Mucosa of descending colon (tissue), 3 donors: ENCODE measurements around the gene URB2. TPM values are rescaled to one million over a fixed set of nuclear protein-coding genes. Genes with fewer than 3 reads are reported as not detected.

Source experiments
- ATAC-seq: fragments of 200-7000 bp; cut with Tn5 transposase; one replicate; pipeline ENCODE4 v1.9.1; 2020; ENCODE audit warnings: mild to moderate bottlenecking, moderate library complexity
- DNase-seq, 3 donors: peaks; one replicate each; pipeline ENCODE4 v3.0.0-alpha.2; 2020
- H3K36me3 ChIP-seq: fragments of 200-600 bp; one replicate; pipeline ENCODE4 v1.8.0; 2021; ENCODE audit warnings: low read depth, mild to moderate bottlenecking
- H3K4me1 ChIP-seq: fragments of 200-600 bp; one replicate; pipeline ENCODE4 v1.8.0; 2021; ENCODE audit warnings: low read depth, mild to moderate bottlenecking
- H3K4me3 ChIP-seq: fragments of 200-600 bp; one replicate; pipeline ENCODE4 v1.8.0; 2021; ENCODE audit warnings: mild to moderate bottlenecking
- H3K9me3 ChIP-seq: fragments of 200-600 bp; one replicate; pipeline ENCODE4 v1.8.0; 2021; ENCODE audit warnings: mild to moderate bottlenecking
- CTCF ChIP-seq: fragments of 200-600 bp; IDR thresholded peaks from one replicate; pipeline ENCODE4 v1.8.0; 2022; ENCODE audit warnings: antibody characterized with exemption, mild to moderate bottlenecking
- intact Hi-C, 2 donors: fragments of 100-400 bp; cut with DNase I in 1 of 2; cut with micrococcal nuclease in 1 of 2; formaldehyde crosslinking; loops; one replicate each; pipeline versions ENCODE4 v1.11.0 to v1.11.1; 2022; cut with DNase I, micrococcal nuclease
- total RNA-seq, 3 donors: library from RNA; stranded (reverse); fragmentation: NEBNext Ultra II Directional in 2 of 3; extraction: Animal tissue kit (Norgen Biotek cat#: 25700) in 2 of 3; gene quantifications; one replicate each; pipeline versions ENCODE4 v1.2.1 to v1.2.4, GENCODE V29; 2021 to 2023
- donor health status: DM: no; HTN: no; CAD: no; lungs with moderate emphysema.
- donor health status: DM: no; HTN: no; CAD: no.
- donor health status: DM: no; HTN: yes; CAD: no.

Gene URB2
- total RNA-seq, 3 donors from 2014 or later, result 5.5 to 8.3 (median 6.7) TPM

- intact Hi-C loops, result loop anchor here in 1 of 2 donors (10.0 kb wide), 1 partner anchor 70 kb away; the partner anchor contains the start of gene ABCB10
- Histone ChIP-seq H3K36me3 (no peaks in the 10 kb centered on the region), H3K4me3 (peak overlapping the region; percentile 90), H3K9me3 (no peaks in the 10 kb centered on the region), H3K4me1 (peaks cover 23% of the 10 kb centered on the region)
- DNase-seq (peak; percentile 62 to 81 (median 81)), ATAC-seq (peak; percentile 72)
- no peak for TF ChIP-seq CTCF
These were observed 754 bp upstream of the URB2 start for GRCh38 chr1:229625071-229625914.

GRCh38 chr1:229627003-229627402, 956 bp downstream of the URB2 start:
- Histone ChIP-seq H3K36me3 (no peaks in the 10 kb centered on the region), H3K4me1 (peaks cover 23% of the 10 kb centered on the region), H3K9me3 (no peaks in the 10 kb centered on the region), H3K4me3 (peak overlapping the region; percentile 90)
- ATAC-seq (no peak), DNase-seq (no peak)
- no peak for TF ChIP-seq CTCF
- intact Hi-C loops, result loop anchor here in 1 of 2 donors (10.0 kb wide), 1 partner anchor 72 kb away; the partner anchor contains the start of gene ABCB10

GRCh38 chr1:229629261-229629660, 3.2 kb downstream of the URB2 start:
- Histone ChIP-seq H3K4me3 (no peak overlapping the region), H3K36me3 (no peaks in the 10 kb centered on the region), H3K9me3 (no peaks in the 10 kb centered on the region), H3K4me1 (peaks cover 17% of the 10 kb centered on the region)
- intact Hi-C loops, result loop anchor here in 1 of 2 donors (10.0 kb wide), 1 partner anchor 74 kb away; the partner anchor contains the start of gene ABCB10
- no peak for DNase-seq
- no peak for ATAC-seq
- no peak for TF ChIP-seq CTCF

GRCh38 chr1:229631148-229631547, 5.1 kb downstream of the URB2 start:
- no peak for ATAC-seq
- DNase-seq, result no peak
- intact Hi-C loops, result no loop called here
- Histone ChIP-seq H3K4me3 (no peak overlapping the region), H3K36me3 (no peaks in the 10 kb centered on the region), H3K4me1 (peaks cover 9% of the 10 kb centered on the region), H3K9me3 (no peaks in the 10 kb centered on the region)
- TF ChIP-seq CTCF, result no peak

- ATAC-seq (no peak), DNase-seq (no peak)
- Histone ChIP-seq H3K4me1 (peaks cover 4% of the 10 kb centered on the region), H3K36me3 (no peaks in the 10 kb centered on the region), H3K4me3 (no peak overlapping the region), H3K9me3 (no peaks in the 10 kb centered on the region)
- intact Hi-C loops, result no loop called here
- TF ChIP-seq CTCF, result no peak
These were observed 5.9 kb downstream of the URB2 start for GRCh38 chr1:229631966-229632365.
